Stimulated activated CD4-positive, alpha-beta T cell treated with anti-CD3 and anti-CD28 coated beads, Interleukin-4, amount 100 ng/mL, for 24 hours (primary cell): ENCODE results near the gene CD74.
"Not testable (repeated sequence)": the region's sequence is repeated elsewhere in the genome, so short reads cannot be mapped to it uniquely, and the experiment has no call there.

ENCODE experiments used
- DNase-seq: peaks from one replicate; pipeline ENCODE4 v3.0.0-alpha.2; 2020

Gene CD74

DNA sequence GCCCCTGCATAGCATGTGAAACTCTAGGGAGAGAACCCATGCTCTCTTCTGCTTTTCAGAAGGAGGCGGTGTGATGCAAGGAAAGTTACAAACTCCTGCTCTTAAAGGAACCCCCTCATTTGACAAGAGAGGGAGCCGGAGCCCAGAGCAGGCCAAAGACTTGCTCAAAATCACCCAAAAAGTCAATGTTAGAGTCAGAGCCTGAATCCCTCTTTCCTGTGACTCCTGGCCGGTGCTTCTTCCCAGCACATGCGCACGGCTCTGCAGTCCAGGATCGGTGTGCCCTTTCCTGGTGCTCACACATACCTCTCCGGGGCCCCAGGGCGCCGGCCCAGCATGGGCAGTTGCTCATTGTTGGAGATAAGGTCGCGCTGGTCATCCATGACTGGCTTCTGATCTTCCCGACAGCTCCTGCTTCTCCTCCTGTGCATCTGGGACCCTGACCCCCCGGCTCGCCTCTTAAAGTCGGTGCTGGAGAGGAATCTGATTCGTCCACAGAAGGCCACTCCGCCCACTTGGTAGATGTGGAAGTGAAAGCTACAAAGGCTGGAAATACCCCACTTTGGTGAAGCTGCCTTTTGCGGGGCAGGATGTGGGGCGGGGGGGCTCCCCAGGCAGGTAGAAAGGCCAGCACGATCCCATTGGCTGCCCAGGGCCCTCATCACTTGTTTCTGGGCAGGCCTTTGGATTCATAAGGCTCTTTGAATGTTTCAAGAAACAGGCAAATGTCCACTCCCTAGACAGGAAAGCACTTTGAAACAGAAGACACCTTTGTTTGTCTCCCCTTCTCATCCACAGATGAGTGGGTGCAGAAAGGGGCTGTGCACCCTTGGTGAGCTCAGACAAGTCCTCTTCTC lies at the start of gene CD74:
TSS of gene CD74 (minus strand) at position 592 of the 857 bp plus-strand sequence. CDS start at position 431, 161 bp downstream.
- DNase-seq, result peak; percentile 91

DNA sequence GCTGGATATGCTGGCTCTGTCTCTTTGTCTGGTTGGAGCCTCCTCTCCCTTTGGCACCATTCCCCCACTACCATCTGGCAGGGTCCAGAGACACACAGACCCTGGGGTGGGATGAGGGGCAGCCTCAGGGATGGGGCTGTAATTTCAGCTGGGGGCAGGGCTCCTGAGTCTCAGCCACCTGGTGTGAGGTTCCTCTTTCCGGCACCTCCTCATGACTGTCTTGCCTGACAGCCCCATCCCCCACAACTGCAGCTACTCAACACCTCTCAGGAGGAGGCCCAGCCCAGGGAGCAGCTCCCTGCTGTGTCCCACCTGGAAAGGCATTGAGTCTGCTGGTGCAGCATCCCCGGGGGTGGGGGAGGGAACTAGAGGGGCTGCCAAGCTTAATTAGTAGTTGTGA lies 48.5 kb upstream of the CD74 start:
- no peak for DNase-seq

DNA sequence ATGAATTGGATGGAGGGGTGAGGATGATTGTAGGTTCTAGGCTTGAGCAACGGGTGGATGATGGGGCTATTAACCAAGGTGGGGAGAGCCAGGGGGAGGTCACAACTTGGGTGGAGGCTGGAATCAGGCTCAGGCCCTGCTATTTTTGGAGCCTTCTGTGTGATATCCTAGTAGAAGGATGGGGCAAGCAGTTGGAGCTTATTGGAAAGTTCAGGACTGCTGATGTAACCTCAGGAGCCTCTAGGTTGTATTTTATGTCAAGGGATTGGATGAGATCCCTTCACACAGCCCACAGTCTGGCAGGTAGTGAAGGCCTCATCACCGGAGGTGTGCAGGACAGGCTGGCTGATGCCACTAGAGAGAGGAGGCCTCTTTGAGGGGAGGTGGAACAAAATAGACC lies 48.1 kb upstream of the CD74 start:
- no peak for DNase-seq

DNA sequence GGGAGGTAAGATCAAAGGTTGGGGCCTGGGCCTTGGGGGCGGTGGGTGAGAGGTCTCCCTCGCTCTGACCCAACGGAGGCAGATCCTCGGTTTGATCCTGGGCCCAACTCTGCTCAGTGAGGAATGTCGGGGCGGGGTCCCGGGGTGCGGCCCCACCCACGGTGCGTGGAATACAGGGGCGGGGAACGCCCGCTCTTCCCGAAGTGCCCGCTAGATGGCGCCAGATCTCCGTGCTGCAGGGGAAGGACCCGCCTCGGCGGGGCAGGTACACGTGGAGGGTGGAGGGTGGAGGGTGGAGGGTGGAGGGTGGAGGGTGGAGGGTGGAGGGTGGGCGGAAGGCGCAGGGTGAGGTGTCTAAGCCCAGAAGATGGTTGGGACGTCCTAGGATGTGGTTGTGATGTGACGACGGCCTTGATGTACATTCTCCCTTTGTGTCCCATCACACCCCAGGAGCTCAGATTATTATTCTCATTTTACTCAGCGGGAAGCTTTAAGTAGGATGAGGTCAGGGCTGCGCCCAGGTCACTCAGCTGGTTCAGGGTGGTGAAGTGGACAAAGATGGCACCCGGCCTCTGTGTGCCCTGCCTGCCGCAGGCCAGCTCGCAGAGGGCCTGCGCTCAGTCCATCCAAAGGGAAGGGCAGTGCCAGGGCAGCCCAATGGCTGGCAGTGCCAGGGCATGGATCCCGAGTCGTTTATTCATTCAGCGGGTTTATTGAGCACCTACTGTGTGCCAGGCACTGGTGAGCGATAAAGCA lies 46.3 kb upstream of the CD74 start:
- peak; percentile 90 for DNase-seq

- DNase-seq, result no peak
Measured at GRCh38 chr5:150457562-150458240, 45.0 kb upstream of the CD74 start.

DNA sequence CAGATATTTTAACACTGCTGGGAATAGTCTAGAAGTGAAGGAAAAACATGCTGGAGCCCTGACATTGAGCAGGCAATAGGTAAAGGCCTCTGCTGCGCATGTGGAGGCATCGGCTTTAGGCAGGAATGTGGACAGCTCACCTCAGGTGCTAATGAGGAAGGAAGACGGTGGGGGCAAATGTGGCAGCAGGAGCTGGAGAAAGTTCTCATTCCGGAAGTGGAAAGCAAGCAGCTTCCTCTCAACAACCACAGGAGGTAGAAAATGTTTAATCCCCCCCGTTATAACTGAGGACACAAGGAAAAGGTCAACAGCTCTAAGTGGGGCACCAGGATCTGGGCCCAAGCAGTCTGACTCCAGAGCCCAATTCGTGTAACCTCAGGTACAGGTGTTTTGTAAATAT lies 44.4 kb upstream of the CD74 start:
- no peak for DNase-seq

DNA sequence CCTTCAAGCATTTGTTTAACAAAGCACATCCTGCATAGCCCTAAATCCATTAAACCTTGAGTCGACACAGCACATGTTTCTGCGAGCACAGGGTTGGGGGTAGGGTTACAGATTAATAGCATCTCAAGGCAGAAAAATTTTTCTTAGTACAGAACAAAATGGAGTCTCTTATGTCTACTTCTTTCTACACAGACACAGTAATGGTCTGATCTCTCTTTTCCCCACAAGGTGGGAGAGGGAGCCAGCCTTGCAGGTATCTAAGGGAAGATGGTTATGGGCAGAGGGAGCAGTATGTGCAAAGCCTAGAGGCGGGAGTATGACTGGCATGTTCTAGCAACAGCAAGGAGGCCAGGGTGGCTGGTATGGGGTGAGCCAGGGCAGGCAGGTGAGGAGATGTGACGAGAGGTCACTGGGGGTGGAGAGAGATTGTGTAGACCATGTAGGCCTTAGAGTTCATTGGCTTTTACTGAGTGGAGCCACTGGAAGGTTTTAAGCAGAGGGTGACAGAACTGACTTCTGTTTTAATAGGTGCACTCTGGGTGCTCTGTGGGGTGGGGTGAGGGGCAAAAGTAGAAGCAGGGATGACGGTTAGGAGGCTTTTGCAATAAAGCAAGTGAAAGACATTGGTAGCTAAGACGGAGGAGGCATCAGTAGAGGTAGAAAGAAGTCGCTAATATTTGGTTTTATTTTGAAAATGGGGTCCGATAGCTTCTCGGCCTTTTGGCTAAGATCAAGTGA lies 42.0 kb upstream of the CD74 start:
- DNase-seq, result no peak

DNA sequence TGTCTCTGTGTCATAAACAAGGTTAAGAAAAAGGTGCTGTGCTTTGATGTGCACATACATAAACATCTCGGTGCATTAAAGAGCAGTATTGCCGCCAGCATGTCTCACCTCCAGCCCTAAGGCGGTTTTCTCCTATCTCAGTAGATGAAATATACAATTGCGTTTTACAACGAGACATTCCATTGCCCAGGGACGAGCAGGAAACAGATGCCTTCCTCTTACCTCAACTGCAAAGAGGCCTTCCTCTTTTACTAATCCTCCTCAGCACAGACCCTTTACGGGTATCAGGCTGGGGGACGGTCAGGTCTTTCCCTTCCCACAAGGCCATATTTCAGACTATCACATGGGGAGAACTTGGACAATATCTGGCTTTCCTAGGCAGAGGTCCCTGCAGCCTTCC lies 41.3 kb upstream of the CD74 start:
- DNase-seq, result not testable (repeated sequence)

GRCh38 chr5:150452914-150453313 lies 40.2 kb upstream of the CD74 start:
- DNase-seq, result no peak

GRCh38 chr5:150451594-150451993 lies 38.9 kb upstream of the CD74 start:
- no peak for DNase-seq

GRCh38 chr5:150449517-150450339 lies 37.0 kb upstream of the CD74 start, which contains the start of gene RPS14:
Gene RPS14, minus strand, starts transcription at chr5:150449739. Its CDS starts 2,006 bp downstream, at chr5:150447733.
- DNase-seq, result peak; percentile 96

DNA sequence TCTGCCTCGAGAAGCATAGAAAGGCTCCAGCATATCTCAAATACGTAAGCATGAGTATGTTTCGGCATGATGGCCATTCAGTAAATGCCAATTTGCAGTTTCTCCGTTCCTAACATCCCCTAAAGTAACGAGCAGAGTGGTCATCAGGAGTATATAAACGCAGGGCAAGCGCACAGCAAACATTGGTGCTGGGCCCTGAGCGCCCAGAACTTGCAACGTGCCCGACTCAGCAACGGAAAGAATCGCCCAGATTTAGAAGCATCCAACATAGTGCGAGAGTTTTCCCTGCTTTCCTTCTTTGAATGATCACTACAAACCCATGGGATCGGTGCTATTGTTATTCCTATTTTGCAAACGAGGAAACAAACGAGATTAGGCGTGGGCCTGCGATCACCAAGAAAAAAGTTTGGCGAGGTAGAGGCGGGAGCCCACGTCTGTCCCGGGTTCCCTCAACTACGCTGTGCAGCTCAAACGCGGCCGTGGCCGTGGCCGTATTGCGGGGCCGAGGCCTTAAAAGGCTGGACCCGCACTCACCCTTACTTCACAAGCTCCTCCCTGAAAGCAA lies 36.3 kb upstream of the CD74 start:
- no peak for DNase-seq

DNA sequence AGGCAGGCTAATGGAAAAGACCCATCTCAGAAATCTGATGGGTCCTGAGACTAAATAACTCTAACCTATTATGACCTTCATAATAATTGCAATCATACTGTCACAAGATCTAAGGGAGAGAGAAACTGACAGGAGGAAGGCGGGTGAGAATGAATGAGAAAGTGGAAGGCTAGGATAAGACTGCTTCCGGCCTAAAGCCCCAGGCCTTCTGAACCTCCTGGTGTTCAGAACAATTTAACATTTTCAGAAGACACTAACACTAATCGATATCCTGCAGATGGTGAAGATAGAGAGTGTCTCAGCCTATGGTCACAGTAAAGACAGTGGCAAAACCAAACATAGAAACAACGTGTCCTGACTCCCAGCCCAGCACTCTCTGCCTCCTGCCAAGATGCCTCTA lies 35.6 kb upstream of the CD74 start:
- no peak for DNase-seq

DNA sequence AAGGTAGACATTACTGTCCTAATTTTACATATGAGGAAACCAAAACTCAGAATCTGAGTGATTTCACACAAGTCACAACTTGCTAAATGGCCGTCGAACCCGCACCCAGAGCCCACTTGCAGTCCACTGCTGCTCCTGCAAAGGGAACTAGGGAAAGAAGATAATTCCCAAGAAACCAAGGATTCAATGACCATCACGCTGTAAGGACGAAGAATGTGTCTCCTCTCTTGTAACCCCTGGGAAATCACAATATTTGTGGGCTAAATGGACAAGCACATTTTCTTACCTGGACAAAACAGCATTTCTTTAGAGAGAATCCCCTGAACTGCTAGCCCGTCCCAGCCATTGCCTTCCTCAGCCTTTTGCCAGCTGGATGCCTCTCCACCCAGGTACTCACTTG lies 34.5 kb upstream of the CD74 start:
- no peak for DNase-seq

GRCh38 chr5:150446583-150446982 lies 33.9 kb upstream of the CD74 start:
- no peak for DNase-seq

DNA sequence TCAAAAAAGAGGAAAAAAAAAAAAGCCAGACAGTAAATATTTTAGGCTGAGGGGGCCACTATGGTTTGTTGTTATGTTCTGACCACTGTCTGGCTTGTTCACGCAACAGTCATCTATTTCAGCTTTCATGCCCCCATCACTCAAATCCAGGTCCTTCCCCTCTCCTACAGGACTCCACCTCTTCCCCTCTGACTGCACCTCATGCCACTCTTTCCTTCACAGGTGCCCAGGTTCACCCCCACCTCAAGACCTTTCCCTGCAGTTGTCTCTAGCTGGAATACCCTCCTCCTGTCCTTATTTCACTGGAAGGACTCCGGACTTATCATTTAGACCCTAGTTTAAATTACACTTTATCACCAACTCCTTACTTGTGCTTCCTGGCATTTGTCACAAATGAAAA lies 33.4 kb upstream of the CD74 start:
- no peak for DNase-seq

GRCh38 chr5:150444770-150445169 lies 32.1 kb upstream of the CD74 start:
- no peak for DNase-seq

- no peak for DNase-seq
Measured at GRCh38 chr5:150443242-150444075, 30.7 kb upstream of the CD74 start.

GRCh38 chr5:150442699-150443080 lies 30.0 kb upstream of the CD74 start:
- DNase-seq, result no peak
